Hepatic stellate cell (primary cell): ENCODE measurements around the gene PPIP5K2.
A peak's percentile ranks its signal among the peaks of the same experiment; 100 is the strongest.
"Not testable (repeated sequence)": the region's sequence is repeated elsewhere in the genome, so short reads cannot be mapped to it uniquely, and the experiment has no call there.

Source experiments
- DNase-seq: peaks from one replicate; pipeline ENCODE4 v3.0.0; 2011; ENCODE audit warnings: low spot score

PPIP5K2 gene

DNA sequence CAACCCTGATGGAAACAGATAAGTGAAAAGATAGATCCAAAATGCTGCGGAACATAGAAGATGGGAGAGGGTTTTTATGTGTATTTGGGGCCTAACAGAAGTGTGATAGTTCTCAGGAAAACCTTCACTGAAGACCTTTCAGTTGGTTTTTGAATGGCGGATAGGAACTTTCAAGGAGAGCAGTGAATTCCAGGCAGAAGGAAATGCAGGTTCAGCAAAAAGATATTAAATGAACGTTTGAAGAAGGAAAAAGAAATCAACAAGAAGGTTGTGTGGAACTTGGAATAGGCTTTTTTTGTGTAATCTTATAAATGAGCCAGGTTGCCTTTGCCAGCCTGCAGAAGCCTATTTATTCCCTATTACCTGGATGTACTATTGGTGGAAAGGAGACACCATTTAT, 2.1 kb downstream of the PPIP5K2 start:
- no peak for DNase-seq

DNA sequence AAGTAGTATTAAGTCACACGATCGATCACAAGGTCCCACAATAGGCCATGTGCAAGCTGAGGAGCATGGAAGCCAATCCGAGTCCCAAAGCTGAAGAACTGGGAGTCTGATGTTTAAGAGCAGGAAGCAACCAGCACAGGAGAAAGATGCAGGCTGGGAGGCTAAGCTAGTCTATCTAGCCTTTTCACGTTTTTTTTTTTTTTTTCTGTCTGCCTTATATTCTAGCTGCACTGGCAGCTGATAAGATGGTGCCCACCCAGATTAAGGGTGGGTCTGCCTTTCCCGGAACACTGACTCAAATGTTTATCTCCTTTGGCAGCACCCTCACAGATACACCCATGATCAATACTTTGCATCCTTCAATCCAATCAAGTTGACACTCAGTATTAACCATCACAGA, 6.5 kb downstream of the PPIP5K2 start:
- DNase-seq = no peak

DNA sequence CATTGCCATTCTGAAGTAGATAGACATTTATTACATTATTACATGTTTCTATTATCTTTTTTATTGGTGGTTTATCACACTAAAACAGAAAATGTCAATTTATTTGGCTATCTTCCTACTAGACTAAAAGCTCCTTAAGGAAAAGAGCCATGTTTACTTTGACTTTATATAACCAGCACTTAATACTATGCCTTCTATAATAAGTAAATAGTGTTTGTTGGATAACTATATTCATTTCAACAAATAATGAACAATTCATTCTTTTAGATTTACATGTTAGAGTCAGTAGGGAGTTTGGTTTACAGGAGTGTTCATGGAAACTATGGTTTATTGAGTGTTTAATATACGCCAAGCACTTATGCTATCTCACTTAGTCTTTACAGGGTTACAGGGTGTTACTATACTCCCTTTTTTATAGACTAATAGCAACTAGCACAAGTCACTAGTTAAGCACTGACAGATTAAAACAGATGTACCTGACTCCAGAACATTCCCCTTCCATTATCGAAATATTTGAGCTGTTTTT, 7.3 kb downstream of the PPIP5K2 start:
- no peak for DNase-seq

DNA sequence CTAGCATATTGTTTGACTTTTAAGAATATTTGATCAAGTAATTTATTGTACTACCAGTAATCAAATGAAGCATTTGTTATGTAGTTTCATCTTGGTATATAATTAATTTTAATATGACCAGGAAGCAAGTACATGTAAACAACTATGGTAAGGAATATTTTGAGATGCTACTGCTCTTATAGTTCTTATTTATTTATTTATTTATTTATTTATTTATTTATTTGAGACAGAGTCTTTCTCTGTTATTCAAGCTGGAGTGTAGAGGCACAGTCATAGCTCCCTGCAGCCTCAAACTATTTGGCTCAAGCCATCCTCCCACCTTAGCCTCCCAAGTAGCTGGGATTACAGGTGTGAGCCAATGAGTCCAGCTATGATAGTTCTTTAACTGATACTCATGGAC, 8.1 kb downstream of the PPIP5K2 start:
- DNase-seq = no peak

DNA sequence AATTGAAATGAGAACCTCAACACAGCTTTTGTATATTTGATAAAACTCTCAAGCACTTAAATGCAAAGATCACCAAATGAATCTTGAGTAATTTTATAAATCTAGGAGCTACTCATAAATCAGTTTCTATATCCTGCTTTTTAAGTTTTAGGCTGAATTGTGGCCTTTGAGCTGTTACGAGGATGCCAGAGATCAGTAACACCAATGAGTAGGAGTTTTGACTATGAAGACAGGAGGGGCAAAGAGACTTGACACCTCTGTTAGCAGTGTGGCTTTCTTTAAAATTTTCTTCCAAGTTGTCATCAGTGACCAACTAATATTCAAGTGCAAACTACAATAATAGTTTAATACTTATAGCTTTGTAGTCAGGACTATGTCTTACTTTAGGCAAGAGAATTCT, 12.6 kb downstream of the PPIP5K2 start:
- no peak for DNase-seq

DNA sequence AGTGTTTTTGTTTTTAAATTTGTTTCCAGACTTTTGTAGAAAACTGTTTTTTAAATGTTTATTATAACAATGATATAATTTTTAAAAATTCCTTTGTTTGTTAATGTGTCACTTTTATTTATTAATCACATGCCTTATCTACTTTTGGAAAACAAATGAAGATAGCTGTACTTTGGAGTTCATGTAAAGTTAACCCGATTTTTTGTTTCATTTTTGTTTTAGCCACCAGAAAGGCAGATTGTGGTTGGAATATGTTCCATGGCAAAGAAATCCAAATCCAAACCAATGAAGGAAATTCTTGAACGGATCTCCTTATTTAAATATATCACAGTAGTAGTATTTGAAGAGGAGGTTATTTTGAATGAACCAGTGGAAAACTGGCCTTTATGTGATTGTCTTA, 13.1 kb downstream of the PPIP5K2 start:
- DNase-seq = no peak

DNA sequence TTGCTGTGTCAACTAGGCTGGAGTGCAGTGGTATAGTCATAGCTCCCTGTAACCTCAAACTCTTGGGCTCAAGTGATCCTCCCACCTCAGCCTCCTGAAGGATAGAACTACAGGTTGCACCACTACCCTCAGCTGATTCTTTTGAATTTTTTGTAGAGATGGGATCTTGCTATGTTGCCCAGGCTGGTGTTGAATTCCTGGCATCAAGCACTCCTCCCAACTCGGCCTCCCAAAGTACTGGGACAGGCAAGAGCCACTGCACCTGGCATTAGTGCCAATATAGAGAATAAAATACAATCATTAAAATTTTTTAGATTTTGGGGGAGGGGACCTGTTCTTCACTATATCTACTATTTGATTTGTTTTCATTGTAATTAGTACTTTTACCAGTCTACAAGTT, 15.4 kb downstream of the PPIP5K2 start:
- no peak for DNase-seq

DNA sequence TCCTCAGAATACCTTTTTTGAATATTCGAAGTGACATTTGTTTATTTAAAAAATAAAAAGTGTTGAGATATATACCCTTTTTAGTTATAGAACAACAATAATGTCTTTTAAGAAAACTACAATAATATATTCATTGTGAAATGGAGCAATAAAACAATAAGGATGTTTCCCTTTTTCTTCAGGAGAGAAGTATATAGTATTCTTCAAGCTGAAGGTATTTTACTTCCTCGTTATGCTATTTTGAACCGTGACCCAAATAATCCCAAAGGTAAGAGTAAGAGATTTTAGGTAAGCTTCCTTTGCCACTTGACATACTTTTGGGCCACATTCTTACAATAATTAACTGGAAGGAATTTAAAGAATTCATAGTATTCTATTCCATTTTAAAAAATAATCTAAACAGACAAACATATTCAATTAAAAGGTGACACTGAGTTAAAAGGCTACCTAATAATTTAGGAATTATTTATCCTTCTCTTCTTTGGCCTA, 18.1 kb downstream of the PPIP5K2 start:
- no peak for DNase-seq

DNA sequence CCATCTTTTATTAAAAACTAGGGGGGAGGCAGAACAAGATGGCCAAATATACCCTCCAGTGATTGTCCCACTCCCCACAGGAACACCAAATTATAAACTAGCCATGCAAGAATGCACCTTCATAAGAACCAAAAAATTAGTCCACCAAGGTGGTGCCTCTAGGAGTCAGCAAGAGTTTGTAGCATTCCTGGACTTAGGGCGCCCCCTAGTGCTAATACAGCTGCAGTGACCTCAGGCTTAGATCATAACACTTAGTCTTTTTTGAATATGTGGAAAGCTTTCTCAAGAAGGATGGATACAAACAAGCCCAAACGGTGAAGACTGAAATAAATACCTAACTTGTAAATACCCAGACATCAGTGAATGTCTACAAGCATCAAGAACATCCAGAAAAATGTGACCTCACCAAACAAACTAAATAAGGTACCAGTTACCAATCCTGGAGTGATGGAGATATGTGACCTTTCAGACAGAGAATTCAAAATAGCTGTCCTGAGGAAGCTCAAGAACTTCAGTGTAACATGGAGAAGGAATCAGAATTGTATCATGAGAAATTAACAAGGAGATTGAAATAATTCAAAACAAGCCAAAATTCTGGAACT, 19.3 kb downstream of the PPIP5K2 start:
- DNase-seq = peak; percentile 57

DNA sequence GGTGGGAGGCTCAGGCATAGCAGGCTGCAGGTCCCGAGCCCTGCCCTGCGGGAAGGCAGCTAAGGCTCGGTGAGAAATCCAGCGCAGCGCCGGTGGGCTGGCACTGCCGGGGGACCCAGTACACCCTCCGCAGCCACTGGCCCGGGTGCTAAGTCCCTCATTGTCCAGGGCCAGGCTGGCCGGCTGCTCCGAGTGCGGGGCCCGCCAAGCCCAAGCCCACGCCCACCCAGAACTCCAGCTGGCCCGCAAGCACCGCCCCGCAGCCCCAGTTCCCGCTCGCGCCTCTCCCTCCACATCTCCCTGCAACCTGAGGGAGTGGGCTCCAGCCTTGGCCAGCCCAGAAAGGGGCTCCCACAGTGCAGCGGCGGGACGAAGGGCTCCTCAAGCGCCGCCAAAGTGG, 22.0 kb downstream of the PPIP5K2 start:
- not testable (repeated sequence) for DNase-seq

DNA sequence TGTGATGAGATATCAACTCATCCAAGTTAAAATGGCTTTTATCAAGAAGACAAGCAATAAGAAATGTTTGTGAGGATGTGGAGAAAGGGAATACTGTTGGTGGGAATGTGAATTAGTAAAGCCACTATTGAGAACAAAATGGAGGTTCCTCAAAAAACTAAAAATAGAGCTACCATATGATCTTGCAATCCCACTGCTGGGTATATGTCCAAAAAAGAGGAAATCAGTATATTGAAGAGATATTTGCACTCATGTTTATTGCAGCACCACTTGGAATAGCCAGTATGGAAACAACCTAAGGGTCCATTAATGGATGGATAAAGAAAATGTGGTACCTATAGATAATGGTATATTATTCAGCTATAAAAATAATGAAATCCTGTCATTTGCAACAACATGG, 25.1 kb downstream of the PPIP5K2 start:
- DNase-seq = no peak

DNA sequence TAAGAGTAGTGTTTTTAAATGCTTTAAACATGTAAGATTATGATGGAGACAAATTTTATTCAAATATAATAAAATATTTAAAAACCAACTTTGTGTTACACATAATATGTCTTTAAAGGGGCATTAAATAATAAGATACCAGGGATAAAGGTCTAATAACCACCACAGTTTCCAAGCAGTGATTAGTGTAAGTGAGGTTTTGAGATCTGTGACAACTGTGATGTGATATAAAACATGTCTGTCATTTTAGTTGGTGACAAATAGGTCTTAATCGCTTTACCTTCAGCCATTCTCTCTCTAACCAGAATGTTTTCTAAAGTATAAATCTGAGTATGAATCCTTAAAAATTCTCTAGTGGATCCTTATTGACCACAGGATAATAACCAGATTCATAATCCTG, 28.1 kb downstream of the PPIP5K2 start:
- no peak for DNase-seq

DNA sequence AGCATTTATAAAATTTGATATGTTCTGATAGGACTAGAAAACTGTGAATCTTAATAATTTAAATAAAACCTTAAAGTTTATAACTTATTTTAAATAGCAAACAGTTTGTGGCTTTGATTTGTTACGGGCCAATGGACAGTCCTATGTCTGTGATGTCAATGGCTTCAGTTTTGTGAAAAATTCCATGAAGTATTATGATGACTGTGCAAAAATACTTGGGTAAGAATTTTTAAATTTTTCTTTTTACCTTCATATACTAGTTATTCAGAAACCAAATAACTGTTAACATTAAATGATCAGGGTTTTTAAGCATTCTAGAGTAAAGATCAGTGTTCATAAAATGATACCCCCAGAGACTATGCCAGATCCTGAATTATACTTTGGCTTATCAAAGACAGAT, 31.1 kb downstream of the PPIP5K2 start:
- DNase-seq = no peak

DNA sequence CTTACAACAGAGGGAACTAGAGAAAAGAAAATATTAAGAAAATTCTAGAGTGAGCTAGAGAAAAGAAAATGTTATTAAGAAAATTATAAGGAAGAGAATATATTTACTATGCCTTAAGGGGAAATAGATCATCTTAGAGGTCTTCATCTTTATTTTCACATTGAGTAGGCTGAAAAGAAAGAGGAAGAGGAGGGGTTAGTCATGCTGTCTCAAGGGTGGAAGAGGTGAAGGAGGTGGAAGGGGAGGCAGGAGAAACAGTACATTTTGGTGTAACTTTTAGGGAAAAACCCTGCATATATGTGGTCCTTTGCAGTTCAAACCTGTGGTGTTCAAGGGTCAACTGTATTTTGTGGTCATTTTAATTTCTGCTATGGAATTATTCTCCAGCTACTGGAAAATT, 46.6 kb downstream of the PPIP5K2 start:
- DNase-seq = no peak

DNA sequence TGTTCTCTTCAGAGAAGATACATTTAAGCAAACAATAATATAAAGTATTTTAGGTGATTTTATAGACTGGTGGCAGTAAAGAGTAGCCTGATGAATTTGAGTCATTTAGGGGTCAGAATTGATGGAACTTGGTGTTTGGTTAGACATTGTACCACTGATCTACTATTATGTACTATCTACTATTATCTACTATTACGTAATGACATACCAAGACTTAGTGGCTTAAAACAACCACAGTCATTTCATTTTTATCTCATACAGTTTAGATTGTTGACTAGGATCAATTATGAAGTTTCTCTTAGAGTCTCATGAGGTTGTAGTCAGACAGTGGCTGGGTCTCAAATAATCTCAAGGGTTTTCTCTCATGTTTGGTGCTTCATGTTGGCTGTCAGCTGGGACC, 54.0 kb downstream of the PPIP5K2 start:
- no peak for DNase-seq

DNA sequence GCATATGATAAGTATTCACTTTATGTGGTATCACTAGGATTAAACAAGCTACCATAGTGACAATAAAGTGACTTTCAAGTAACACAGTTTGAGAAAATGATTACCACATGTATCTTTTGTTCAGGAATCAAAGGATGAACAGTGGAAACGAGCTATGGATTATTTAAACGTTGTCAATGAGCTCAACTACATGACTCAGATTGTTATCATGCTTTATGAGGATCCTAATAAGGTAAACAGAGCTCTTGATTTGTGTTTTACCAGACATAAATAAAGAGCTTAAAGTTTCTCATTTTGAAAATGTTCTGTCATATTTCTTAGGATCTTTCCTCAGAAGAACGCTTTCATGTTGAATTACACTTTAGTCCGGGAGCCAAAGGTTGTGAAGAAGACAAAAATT, 57.4 kb downstream of the PPIP5K2 start:
- DNase-seq = no peak

DNA sequence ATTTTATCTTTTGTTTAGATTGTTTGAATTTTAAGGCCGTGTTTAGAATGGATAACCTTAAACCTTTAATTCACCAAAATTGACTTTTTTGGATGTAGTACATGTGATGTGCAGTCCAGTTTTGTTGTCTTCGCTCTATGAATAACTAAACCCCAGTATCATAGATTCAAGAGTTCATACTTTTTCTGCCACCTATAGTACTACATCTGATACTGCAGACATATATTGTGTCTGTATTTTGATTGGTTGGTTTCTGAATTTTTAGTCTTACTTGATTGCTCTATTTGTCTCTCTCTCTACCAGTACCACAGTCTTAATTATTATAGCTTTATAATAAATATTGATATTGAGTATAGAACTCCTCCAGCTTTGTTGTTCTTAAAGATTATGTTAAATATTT, 58.1 kb downstream of the PPIP5K2 start:
- DNase-seq = peak; percentile 1

DNA sequence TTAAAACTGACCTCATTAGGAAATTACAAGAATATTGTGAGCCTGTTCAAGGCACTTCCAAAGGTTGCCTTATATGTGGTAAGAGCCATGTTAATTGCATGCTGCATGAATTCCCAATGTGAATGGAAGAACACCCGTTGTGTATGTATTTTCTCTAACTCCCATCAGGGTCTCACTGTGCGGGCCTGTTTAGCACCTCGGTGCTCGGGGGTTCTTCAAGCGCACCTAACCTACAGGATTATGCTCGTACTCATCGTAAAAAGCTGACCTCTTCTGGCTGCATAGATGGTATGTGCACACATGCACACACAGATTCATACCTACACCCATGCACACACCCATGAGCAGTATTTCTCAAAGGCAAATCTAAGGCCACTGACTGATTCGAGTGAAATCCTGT, 66.1 kb downstream of the PPIP5K2 start:
- no peak for DNase-seq

DNA sequence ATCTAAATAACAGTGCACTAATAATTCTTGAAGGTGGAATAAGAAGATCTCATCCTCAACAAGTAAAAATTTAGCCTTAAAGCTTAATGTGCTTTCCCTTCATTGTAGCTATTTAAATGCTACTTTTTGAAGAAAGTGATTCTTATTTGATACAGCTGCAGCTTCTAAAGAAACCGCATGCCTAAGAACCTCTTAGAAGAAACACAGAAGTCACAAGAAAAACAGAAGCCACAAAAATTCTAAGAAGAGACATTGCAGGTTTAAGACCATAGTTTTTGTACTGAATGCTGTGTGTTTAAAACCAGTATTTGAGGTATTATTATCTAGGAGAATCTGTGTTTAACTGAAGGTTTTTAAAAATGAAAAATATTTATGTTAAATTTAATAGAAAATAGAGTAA, 68.3 kb downstream of the PPIP5K2 start:
- no peak for DNase-seq

DNA sequence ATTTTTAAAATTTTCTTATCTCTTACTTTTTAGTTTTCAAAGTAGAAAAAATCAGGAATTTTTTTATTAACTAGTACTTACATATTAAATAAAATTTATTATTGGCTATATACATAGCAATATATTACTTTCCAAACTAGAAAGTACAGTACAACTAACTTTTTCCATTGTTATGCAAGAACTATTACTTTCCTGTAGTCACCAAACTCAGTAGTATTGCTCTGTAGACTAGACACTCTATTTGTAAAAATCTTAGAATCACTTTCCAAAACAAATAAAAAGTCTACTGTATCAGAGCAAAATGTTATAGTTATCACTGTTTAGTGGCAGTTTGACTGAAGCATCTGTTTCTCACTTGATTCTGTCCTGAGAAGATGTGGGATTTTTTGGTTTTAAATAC, 83.1 kb downstream of the PPIP5K2 start:
- no peak for DNase-seq

DNA sequence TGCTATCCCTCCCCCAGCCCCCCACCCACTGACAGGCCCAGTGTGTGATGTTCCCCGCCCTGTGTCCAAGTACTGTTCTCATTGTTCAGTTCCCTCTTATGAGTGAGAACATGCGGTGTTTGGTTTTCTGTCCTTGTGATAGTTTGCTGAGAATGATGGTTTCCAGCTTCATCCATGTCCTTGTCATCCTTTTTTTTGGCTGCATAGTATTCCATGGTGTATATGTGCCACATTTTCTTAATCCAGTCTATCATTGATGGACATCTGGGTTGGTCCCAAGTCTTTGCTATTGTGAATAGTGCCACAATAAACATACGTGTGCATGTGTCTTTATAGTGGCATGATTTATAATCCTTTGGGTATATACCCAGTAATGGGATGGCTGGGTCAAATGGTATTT, 84.9 kb downstream of the PPIP5K2 start:
- DNase-seq = not testable (repeated sequence)

DNA sequence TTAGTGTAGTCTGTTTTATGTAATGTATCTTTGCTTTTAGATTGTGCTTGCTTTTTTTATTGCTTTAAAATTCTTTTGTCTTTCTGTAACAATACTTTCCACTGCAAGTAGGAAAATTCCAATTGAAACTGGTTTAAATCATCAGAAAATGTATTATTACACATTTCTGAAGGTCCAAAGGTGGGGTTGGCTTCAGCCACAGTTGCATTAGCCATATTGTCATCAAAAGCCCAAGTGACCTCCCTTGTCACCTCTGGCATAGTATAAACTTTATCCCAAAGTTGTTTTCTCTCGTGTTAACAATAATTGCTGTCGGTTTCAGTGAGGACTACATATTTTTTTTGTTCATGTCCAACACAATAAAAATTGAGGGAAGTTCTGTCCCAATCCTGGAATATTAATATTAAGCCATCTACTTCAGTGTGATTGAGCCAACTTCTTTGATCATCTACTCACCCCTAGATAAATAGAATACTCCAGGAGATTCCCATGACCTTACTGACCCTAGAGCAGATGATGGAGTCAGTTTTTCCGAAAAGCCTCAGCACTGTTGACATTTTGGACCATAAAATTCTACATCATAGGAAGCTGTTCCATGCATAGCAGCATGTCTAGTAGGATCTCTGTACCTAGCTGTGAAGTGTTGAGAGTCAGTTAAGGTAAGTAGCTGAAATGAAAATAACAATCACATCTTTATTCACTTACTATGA, 86.0 kb downstream of the PPIP5K2 start:
- no peak for DNase-seq

DNA sequence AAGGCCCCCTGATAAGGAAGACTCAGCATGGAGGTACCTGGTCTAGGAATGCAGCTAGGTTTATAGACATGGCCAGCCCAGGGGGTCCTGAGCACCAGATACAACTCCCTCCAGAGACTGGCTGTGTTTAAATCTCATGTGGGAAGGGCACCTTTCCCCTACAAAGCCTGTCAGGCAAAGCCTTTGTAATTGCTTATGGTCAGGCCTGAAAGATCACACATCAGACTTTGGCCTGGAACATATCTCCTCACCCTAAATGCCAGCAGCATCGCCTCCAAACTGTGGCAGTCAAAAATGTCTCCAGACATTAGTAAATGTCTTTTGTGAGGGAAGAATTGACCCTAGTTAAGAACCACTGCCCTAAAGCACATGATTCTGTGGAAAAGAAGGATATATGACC, 86.9 kb downstream of the PPIP5K2 start:
- no peak for DNase-seq

DNA sequence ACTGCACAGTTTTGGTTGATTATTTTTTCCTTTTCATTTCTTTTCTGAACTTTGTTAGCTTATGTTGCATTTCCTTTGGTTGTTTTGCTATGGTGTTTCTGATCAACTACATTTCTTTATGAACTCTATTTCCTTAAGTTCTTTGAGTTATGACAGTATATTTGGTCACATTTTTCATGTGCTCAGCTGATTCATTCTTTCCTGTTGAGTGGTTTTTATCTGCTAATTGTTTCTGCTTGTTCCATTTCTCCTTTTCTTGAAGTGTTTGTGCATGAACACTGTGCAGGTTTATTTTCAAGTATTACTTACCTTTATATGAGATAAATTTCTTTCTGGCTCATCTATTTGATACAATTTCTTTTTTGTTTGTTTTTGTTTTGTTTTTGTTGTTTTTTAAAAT, 87.6 kb downstream of the PPIP5K2 start:
- no peak for DNase-seq
